SU-DHL-6 (cell line): ENCODE results near the gene ACVR1.
"Not testable (repeated sequence)": the region's sequence is repeated elsewhere in the genome, so short reads cannot be mapped to it uniquely, and the experiment has no call there.

Experiments used
- H2AFZ ChIP-seq: fragments of 200-600 bp; sonication (generic); 2 replicates; pipeline ENCODE4 v1.6.1; 2014; ENCODE audit warnings: low read depth, mild to moderate bottlenecking, moderate library complexity, mixed read lengths, antibody characterized with exemption, low read length; ENCODE audit not compliant: severe bottlenecking
- H3F3A ChIP-seq: fragments of 200-600 bp; shearing (Covaris generic); 2 replicates; pipeline ENCODE4 v1.6.0; 2016; ENCODE audit warnings: antibody characterized with exemption, mild to moderate bottlenecking; ENCODE audit not compliant: insufficient read depth
- H3K27ac ChIP-seq: fragments of 200-600 bp; sonication (generic); 2 replicates; pipeline ENCODE4 v1.5.1; 2016; ENCODE audit warnings: low read depth, mild to moderate bottlenecking, low read length, moderate library complexity, mixed read lengths
- H3K27me3 ChIP-seq: fragments of 200-600 bp; sonication (generic), shearing (Covaris generic); 2 replicates; pipeline ENCODE4 v1.6.0; 2014; ENCODE audit warnings: mild to moderate bottlenecking, low read length
- H3K36me3 ChIP-seq: fragments of 200-600 bp; sonication (generic); 2 replicates; pipeline ENCODE4 v1.6.1; 2014; ENCODE audit warnings: mild to moderate bottlenecking, low read length, mixed read lengths
- H3K4me2 ChIP-seq: fragments of 300-600, 200-600 bp; shearing (Covaris generic), sonication (generic); 2 replicates; pipeline ENCODE4 v1.6.0; 2014; ENCODE audit warnings: low read length, low read depth, mild to moderate bottlenecking; ENCODE audit not compliant: poor library complexity, severe bottlenecking
- H3K4me3 ChIP-seq: fragments of 200-600 bp; sonication (generic); 2 replicates; pipeline ENCODE4 v1.5.1; 2014; ENCODE audit warnings: antibody characterized with exemption, low read length, mild to moderate bottlenecking, mixed read lengths; ENCODE audit not compliant: insufficient read depth, poor library complexity, severe bottlenecking
- H3K79me2 ChIP-seq: fragments of 200-600 bp; sonication (generic); 2 replicates; pipeline ENCODE4 v1.6.1; 2014; ENCODE audit warnings: mild to moderate bottlenecking, low read length, moderate library complexity; ENCODE audit not compliant: insufficient read depth
- H3K9ac ChIP-seq: fragments of 200-600 bp; sonication (generic); 2 replicates; pipeline ENCODE4 v1.7.0; 2014; ENCODE audit warnings: mild to moderate bottlenecking, low read length
- H3K9me2 ChIP-seq: fragments of 200-600 bp; sonication (generic); replicated peaks from 2 replicates; pipeline ENCODE4 v1.6.1; 2014; ENCODE audit warnings: low read length; ENCODE audit not compliant: insufficient read depth
- H3K9me3 ChIP-seq: fragments of 200-600 bp; sonication (generic); 2 replicates; pipeline ENCODE4 v1.6.1; 2014; ENCODE audit warnings: low read length, mixed read lengths; ENCODE audit not compliant: insufficient read depth
- H4K20me1 ChIP-seq: fragments of 200-600 bp; sonication (generic); 2 replicates; pipeline ENCODE4 v1.6.1; 2014; ENCODE audit warnings: low read depth, mild to moderate bottlenecking, antibody characterized with exemption, low read length, moderate library complexity, mixed read lengths
- CTCF ChIP-seq: fragments of 200-600 bp; sonication (generic); IDR thresholded peaks from one replicate; pipeline ENCODE4 v1.5.1; 2017; ENCODE audit warnings: antibody characterized with exemption, mild to moderate bottlenecking, low read length, moderate library complexity; ENCODE audit not compliant: insufficient read depth, poor library complexity, severe bottlenecking
- EZH2phosphoT487 ChIP-seq: fragments of 200-600 bp; sonication (generic), shearing (Covaris generic); conservative IDR thresholded peaks from 2 replicates; pipeline ENCODE4 v1.6.1; 2018; ENCODE audit warnings: mild to moderate bottlenecking, antibody characterized with exemption, low read length, moderate library complexity, mixed read lengths

The ACVR1 gene

GRCh38 chr2:157722580-157723234, 153.4 kb downstream of the ACVR1 start:
- no peak overlapping the region for H3K4me3 ChIP-seq
- no peaks in the 10 kb centered on the region for H3K9me2 ChIP-seq
- H3K36me3 ChIP-seq: no peaks in the 10 kb centered on the region
- H3K9me3 ChIP-seq: peaks cover 15% of the 10 kb centered on the region; the same call in 1 of the 2 replicates
- no peak overlapping the region for H3K27ac ChIP-seq
- no peaks in the 10 kb centered on the region for H4K20me1 ChIP-seq
- H3F3A ChIP-seq: no peaks in the 10 kb centered on the region
- TF ChIP-seq CTCF: no peak
- TF ChIP-seq EZH2phosphoT487: no peak
- H2AFZ ChIP-seq: no peak overlapping the region
- no peaks in the 10 kb centered on the region for H3K27me3 ChIP-seq
- H3K79me2 ChIP-seq: no peaks in the 10 kb centered on the region
- no peak overlapping the region for H3K9ac ChIP-seq
- no peak overlapping the region for H3K4me2 ChIP-seq

- H3F3A ChIP-seq: no peaks in the 10 kb centered on the region
- no peak for TF ChIP-seq CTCF
- no peak for TF ChIP-seq EZH2phosphoT487
- no peak overlapping the region for H3K27ac ChIP-seq
- no peak overlapping the region for H3K9ac ChIP-seq
- H3K4me2 ChIP-seq: no peak overlapping the region
- H4K20me1 ChIP-seq: no peaks in the 10 kb centered on the region
- no peaks in the 10 kb centered on the region for H3K36me3 ChIP-seq
- no peaks in the 10 kb centered on the region for H3K9me2 ChIP-seq
- peaks cover 15% of the 10 kb centered on the region; the same call in 1 of the 2 replicates for H3K9me3 ChIP-seq
- no peaks in the 10 kb centered on the region for H3K79me2 ChIP-seq
- no peak overlapping the region for H2AFZ ChIP-seq
- no peaks in the 10 kb centered on the region for H3K27me3 ChIP-seq
- H3K4me3 ChIP-seq: no peak overlapping the region
Observed at GRCh38 chr2:157720504-157720903, 155.6 kb downstream of the ACVR1 start.

GRCh38 chr2:157704653-157705052, 171.5 kb downstream of the ACVR1 start:
- H3K9ac ChIP-seq, H2AFZ ChIP-seq, H3K36me3 ChIP-seq, H3K27ac ChIP-seq, H3K79me2 ChIP-seq, H4K20me1 ChIP-seq, H3K27me3 ChIP-seq, H3F3A ChIP-seq, H3K4me3 ChIP-seq, H3K9me3 ChIP-seq, H3K4me2 ChIP-seq, H3K9me2 ChIP-seq: not testable (repeated sequence)

DNA sequence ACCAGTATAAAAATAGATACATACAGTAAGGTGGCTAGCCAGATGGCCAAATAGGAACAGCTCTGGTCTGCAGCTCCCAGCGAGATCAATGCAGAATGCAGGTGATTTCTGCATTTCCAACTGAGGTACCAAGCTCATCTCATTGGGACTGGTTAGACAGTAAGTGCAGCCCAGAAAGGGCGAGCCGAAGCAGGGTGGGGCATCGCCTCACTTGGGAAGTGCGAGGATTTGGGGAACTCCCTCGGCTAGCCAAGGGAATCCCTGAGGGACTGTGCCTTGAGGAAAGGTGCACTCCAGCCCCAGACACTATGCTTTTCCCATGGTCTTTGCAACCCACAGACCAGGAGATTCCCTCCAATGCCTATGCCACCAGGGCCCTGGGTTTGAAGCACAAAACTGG, 172.0 kb downstream of the ACVR1 start:
- H3K9ac ChIP-seq, H3F3A ChIP-seq, H3K9me2 ChIP-seq, H3K36me3 ChIP-seq, H4K20me1 ChIP-seq, H3K27ac ChIP-seq, H3K27me3 ChIP-seq, H3K9me3 ChIP-seq, H3K79me2 ChIP-seq, H3K4me2 ChIP-seq, H3K4me3 ChIP-seq, H2AFZ ChIP-seq: not testable (repeated sequence)
